ENCODE results near the gene KIF18B. TPM values are rescaled to one million over a fixed set of nuclear protein-coding genes. Genes with fewer than 3 reads are reported as not detected.

KIF18B gene
- polyA plus RNA-seq, 3 donors: not detected

GRCh38 chr17:44933824-44934744 is 13.5 kb downstream of the KIF18B start:
- Histone ChIP-seq H3K4me1 (ENCODE audit: control insufficient read depth in 1 of 2, insufficient read depth in 2 of 2, low read length in 2 of 2) (no peaks in the 10 kb centered on the region), H3K36me3 (replicated peaks in 1 of 2; ENCODE audit: control insufficient read depth in 1 of 2, insufficient read depth in 2 of 2, low read length in 2 of 2) (peaks cover 70 to 80% of the 10 kb centered on the region in 2 donors), H3K79me2 (ENCODE audit: insufficient read depth, low read length) (peaks cover 38% of the 10 kb centered on the region), H3K27ac (ENCODE audit: low read depth in 1 of 2, low read length in 2 of 2) (no peak overlapping the region), H2AFZ (ENCODE audit: insufficient read depth, low read depth, low read length, poor library complexity, severe bottlenecking) (no peak overlapping the region), H3K27me3 (ENCODE audit: control insufficient read depth in 2 of 2, insufficient read depth in 2 of 2, low read length in 2 of 2) (no peaks in the 10 kb centered on the region), H3K4me3 (replicated peaks in 1 of 3; ENCODE audit: low read depth in 2 of 3, low read length in 3 of 3) (no peak overlapping the region), H3K4me2 (replicated peaks; ENCODE audit: extremely low read depth, low read length, poor library complexity, severe bottlenecking) (no peak overlapping the region), H3K9me3 (replicated peaks in 1 of 2; ENCODE audit: control insufficient read depth in 1 of 2, insufficient read depth in 1 of 2, low read length in 2 of 2) (no peaks in the 10 kb centered on the region), H4K20me1 (ENCODE audit: insufficient read depth, low read length) (no peaks in the 10 kb centered on the region), H3K9ac (ENCODE audit: insufficient read depth, low read length, poor library complexity, severe bottlenecking) (no peak overlapping the region)
- H3K9me3 Mint-ChIP-seq: peaks cover 0 to 5% (median 2%) of the 10 kb centered on the region in 7 donors
- no peak for DNase-seq
- H3K4me1 Mint-ChIP-seq: no peaks in the 10 kb centered on the region
- H3K4me3 Mint-ChIP-seq: no peak overlapping the region
- H3K27me3 Mint-ChIP-seq (ENCODE audit: low read depth in 3 of 3): no peaks in the 10 kb centered on the region
- intact Hi-C loops (cut with micrococcal nuclease): no loop called here
- WGBS (ENCODE audit: insufficient coverage): 94% methylated on average over 32 of the region's 34 CpGs
- H3K36me3 Mint-ChIP-seq: peaks cover 67 to 84% of the 10 kb centered on the region in 2 donors
- no peak for TF ChIP-seq CTCF (IDR thresholded peaks at IDR 0.05)
- H3K27ac Mint-ChIP-seq: peak overlapping the region in 3 of 7 donors; percentile 3 to 54 (median 42)

GRCh38 chr17:44932787-44933097 is 14.8 kb downstream of the KIF18B start:
- peaks cover 25% of the 10 kb centered on the region for H3K79me2 ChIP-seq (ENCODE audit: insufficient read depth, low read length)
- Mint-ChIP-seq H3K27ac (no peak overlapping the region), H3K9me3 (no peaks in the 10 kb centered on the region), H3K4me3 (no peak overlapping the region), H3K4me1 (no peaks in the 10 kb centered on the region), H3K36me3 (peaks cover 73 to 84% of the 10 kb centered on the region in 2 donors), H3K27me3 (ENCODE audit: low read depth in 3 of 3) (no peaks in the 10 kb centered on the region)
- intact Hi-C loops (cut with micrococcal nuclease): no loop called here
- no peaks in the 10 kb centered on the region for H4K20me1 ChIP-seq (ENCODE audit: insufficient read depth, low read length)
- H3K4me3 ChIP-seq (replicated peaks in 1 of 3; ENCODE audit: low read depth in 2 of 3, low read length in 3 of 3): no peak overlapping the region
- no peak overlapping the region for H2AFZ ChIP-seq (ENCODE audit: insufficient read depth, low read depth, low read length, poor library complexity, severe bottlenecking)
- 100% methylated on average over 3 of the region's 6 CpGs for WGBS (ENCODE audit: insufficient coverage)
- H3K9me3 ChIP-seq (replicated peaks in 1 of 2; ENCODE audit: control insufficient read depth in 1 of 2, insufficient read depth in 1 of 2, low read length in 2 of 2): no peaks in the 10 kb centered on the region
- TF ChIP-seq CTCF (IDR thresholded peaks at IDR 0.05): no peak
- no peak overlapping the region for H3K4me2 ChIP-seq (replicated peaks; ENCODE audit: extremely low read depth, low read length, poor library complexity, severe bottlenecking)
- peaks cover 82 to 85% of the 10 kb centered on the region in 2 donors for H3K36me3 ChIP-seq (replicated peaks in 1 of 2; ENCODE audit: control insufficient read depth in 1 of 2, insufficient read depth in 2 of 2, low read length in 2 of 2)
- H3K9ac ChIP-seq (ENCODE audit: insufficient read depth, low read length, poor library complexity, severe bottlenecking): no peak overlapping the region
- H3K4me1 ChIP-seq (ENCODE audit: control insufficient read depth in 1 of 2, insufficient read depth in 2 of 2, low read length in 2 of 2): no peaks in the 10 kb centered on the region
- no peaks in the 10 kb centered on the region for H3K27me3 ChIP-seq (ENCODE audit: control insufficient read depth in 2 of 2, insufficient read depth in 2 of 2, low read length in 2 of 2)
- DNase-seq: no peak
- no peak overlapping the region for H3K27ac ChIP-seq (ENCODE audit: low read depth in 1 of 2, low read length in 2 of 2)
